ENCODE measurements around the gene MOXD1.

The MOXD1 gene

DNA sequence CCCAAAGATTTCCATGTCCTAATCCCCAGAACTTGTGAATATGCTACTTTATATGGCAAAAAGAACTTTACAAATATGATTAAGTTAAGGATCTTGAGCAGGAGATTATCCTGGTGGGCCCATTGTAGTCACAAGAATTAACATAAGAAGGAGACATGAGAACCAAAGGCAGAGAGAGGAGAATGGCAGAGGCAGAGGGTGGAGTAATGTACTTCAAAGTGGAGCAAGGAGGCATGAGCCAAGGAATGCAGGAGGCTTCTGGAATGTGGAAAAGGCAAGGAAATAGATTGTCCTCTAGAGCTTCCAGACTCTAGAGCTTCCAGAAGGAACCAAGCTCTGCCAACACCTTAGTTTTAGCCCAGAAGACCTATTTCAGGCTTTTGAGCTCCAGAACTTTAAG lies 147.4 kb downstream of the MOXD1 start:
- Histone ChIP-seq H3K4me2 (ENCODE audit: low read length) (no peak overlapping the region), H3K9me3 (ENCODE audit: low read length) (peaks cover 6% of the 10 kb centered on the region), H3K9me2 (ENCODE audit: low read depth, low read length) (no peaks in the 10 kb centered on the region), H3K4me1 (ENCODE audit: insufficient read depth, low read length, severe bottlenecking) (no peaks in the 10 kb centered on the region), H3K27ac (ENCODE audit: low read depth, low read length, poor library complexity, severe bottlenecking) (no peak overlapping the region), H3K79me2 (ENCODE audit: insufficient read depth, low read length) (no peaks in the 10 kb centered on the region), H3K9ac (ENCODE audit: low read length) (no peak overlapping the region), H3K36me3 (ENCODE audit: insufficient read depth, low read length) (no peaks in the 10 kb centered on the region), H3F3A (ENCODE audit: insufficient read depth, low read length) (no peaks in the 10 kb centered on the region), H4K20me1 (ENCODE audit: insufficient read depth, low read length) (no peaks in the 10 kb centered on the region), H3K4me3 (ENCODE audit: low read depth, low read length, poor library complexity, severe bottlenecking) (no peak overlapping the region), H3K27me3 (ENCODE audit: insufficient read depth, low read length) (no peaks in the 10 kb centered on the region; the same call in 1 of the 2 replicates), H2AFZ (ENCODE audit: low read length) (no peak overlapping the region)
- TF ChIP-seq CTCF (IDR thresholded peaks at IDR 0.05; ENCODE audit: low read length) (no peak), EZH2 (IDR thresholded peaks at IDR 0.05; ENCODE audit: borderline replicate concordance, low read length) (no peak)

GRCh38 chr6:132253211-132253610 lies 148.1 kb downstream of the MOXD1 start:
- Histone ChIP-seq H3F3A (ENCODE audit: insufficient read depth, low read length) (no peaks in the 10 kb centered on the region), H4K20me1 (ENCODE audit: insufficient read depth, low read length) (no peaks in the 10 kb centered on the region), H3K9me2 (ENCODE audit: low read depth, low read length) (no peaks in the 10 kb centered on the region), H3K4me1 (ENCODE audit: insufficient read depth, low read length, severe bottlenecking) (no peaks in the 10 kb centered on the region), H3K36me3 (ENCODE audit: insufficient read depth, low read length) (no peaks in the 10 kb centered on the region), H3K4me2 (ENCODE audit: low read length) (no peak overlapping the region), H2AFZ (ENCODE audit: low read length) (no peak overlapping the region), H3K9ac (ENCODE audit: low read length) (no peak overlapping the region), H3K27ac (ENCODE audit: low read depth, low read length, poor library complexity, severe bottlenecking) (no peak overlapping the region), H3K4me3 (ENCODE audit: low read depth, low read length, poor library complexity, severe bottlenecking) (no peak overlapping the region), H3K9me3 (ENCODE audit: low read length) (peaks cover 6% of the 10 kb centered on the region), H3K27me3 (ENCODE audit: insufficient read depth, low read length) (no peaks in the 10 kb centered on the region; the same call in 1 of the 2 replicates), H3K79me2 (ENCODE audit: insufficient read depth, low read length) (no peaks in the 10 kb centered on the region)
- no peak for TF ChIP-seq CTCF (IDR thresholded peaks at IDR 0.05; ENCODE audit: low read length)
- TF ChIP-seq EZH2 (IDR thresholded peaks at IDR 0.05; ENCODE audit: borderline replicate concordance, low read length), result no peak

- Histone ChIP-seq H3K9me3 (ENCODE audit: low read length) (peaks cover 6% of the 10 kb centered on the region), H3K27me3 (ENCODE audit: insufficient read depth, low read length) (no peaks in the 10 kb centered on the region; the same call in 1 of the 2 replicates), H3K27ac (ENCODE audit: low read depth, low read length, poor library complexity, severe bottlenecking) (no peak overlapping the region), H3K9ac (ENCODE audit: low read length) (no peak overlapping the region), H3K4me2 (ENCODE audit: low read length) (no peak overlapping the region), H3K79me2 (ENCODE audit: insufficient read depth, low read length) (no peaks in the 10 kb centered on the region), H3F3A (ENCODE audit: insufficient read depth, low read length) (no peaks in the 10 kb centered on the region), H2AFZ (ENCODE audit: low read length) (no peak overlapping the region), H3K36me3 (ENCODE audit: insufficient read depth, low read length) (no peaks in the 10 kb centered on the region), H3K4me1 (ENCODE audit: insufficient read depth, low read length, severe bottlenecking) (no peaks in the 10 kb centered on the region), H3K9me2 (ENCODE audit: low read depth, low read length) (no peaks in the 10 kb centered on the region), H3K4me3 (ENCODE audit: low read depth, low read length, poor library complexity, severe bottlenecking) (no peak overlapping the region), H4K20me1 (ENCODE audit: insufficient read depth, low read length) (no peaks in the 10 kb centered on the region)
- TF ChIP-seq CTCF (IDR thresholded peaks at IDR 0.05; ENCODE audit: low read length) (no peak), EZH2 (IDR thresholded peaks at IDR 0.05; ENCODE audit: borderline replicate concordance, low read length) (no peak)
Measured at GRCh38 chr6:132252113-132252512, 149.2 kb downstream of the MOXD1 start.

All from OCI-LY1 (cell line).